GM23248 (cell line): ENCODE measurements around the gene MALAT1.

Experiments
- EZH2 ChIP-seq: fragments of 200-600 bp; sonication (generic); IDR thresholded peaks from 2 replicates; pipeline ENCODE4 v1.6.1; 2018; ENCODE audit warnings: antibody characterized with exemption, mild to moderate bottlenecking; ENCODE audit not compliant: insufficient read depth, poor library complexity, severe bottlenecking
- EZH2phosphoT487 ChIP-seq: fragments of 200-600 bp; sonication (generic); IDR thresholded peaks from 2 replicates; pipeline ENCODE4 v1.6.1; 2018; ENCODE audit warnings: antibody characterized with exemption, moderate library complexity, mild to moderate bottlenecking, low read depth; ENCODE audit not compliant: insufficient read depth

DNA sequence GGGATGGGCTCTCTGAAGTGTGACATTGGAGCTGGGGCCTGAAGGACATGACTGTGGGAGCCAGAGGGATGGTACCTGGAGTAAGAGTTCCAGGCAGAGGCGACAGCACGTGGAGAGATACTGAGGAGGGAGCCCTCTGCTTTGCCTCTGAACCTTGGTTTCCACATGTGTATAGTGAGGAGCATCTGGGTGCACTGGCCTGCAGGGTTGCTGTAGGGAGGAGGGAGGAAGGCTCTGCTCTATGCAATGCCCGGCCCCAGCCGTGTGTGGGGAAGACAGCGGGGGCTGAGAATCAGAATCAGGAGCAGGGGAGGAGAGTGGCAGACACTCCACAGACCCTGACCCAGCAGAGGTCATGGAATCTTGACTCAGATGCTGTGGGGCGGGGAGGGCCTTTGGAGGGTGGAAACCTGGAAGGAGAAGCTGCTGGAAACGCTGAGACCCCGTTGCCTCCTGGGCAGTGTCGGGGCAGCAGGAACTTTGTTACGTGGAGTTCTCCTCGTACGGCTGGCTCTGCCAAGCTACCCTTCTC is 30.0 kb downstream of the MALAT1 start:
- TF ChIP-seq EZH2phosphoT487 (no peak), EZH2 (no peak)
